Sigmoid colon (tissue), 4 donors: ENCODE results near the gene DTX1.

ENCODE experiments used
- CTCF ChIP-seq, 4 experiments: fragments of 450-650 bp in 3 of 4; fragments of 200-600 bp in 1 of 4; IDR thresholded peaks; one replicate each; pipeline ENCODE4 v1.5.1; 2016 to 2019; ENCODE audit warnings: antibody characterized with exemption in 4 of 4, mild to moderate bottlenecking in 3 of 4, moderate library complexity in 2 of 4
- EP300 ChIP-seq, 4 donors: sonication (generic); formaldehyde crosslinking; IDR thresholded peaks; one replicate each; pipeline ENCODE4 v1.6.1; 2017; ENCODE audit warnings: antibody characterized with exemption in 4 of 4
- POLR2A ChIP-seq, 2 donors: fragments of 450-650 bp; IDR thresholded peaks; one replicate each; pipeline ENCODE4 v1.6.1; 2016; ENCODE audit warnings: antibody characterized with exemption in 2 of 2, mild to moderate bottlenecking in 2 of 2, moderate library complexity in 2 of 2
- POLR2AphosphoS5 ChIP-seq, 4 donors: sonication (generic); formaldehyde crosslinking; IDR thresholded peaks; one replicate each; pipeline ENCODE4 v1.6.1; 2017; ENCODE audit warnings: antibody characterized with exemption in 4 of 4

- TF ChIP-seq CTCF (IDR thresholded peaks at IDR 0.05) (no peak), POLR2AphosphoS5 (IDR thresholded peaks at IDR 0.05) (no peak), POLR2A (IDR thresholded peaks at IDR 0.05) (no peak), EP300 (IDR thresholded peaks at IDR 0.05) (no peak)
These were observed 49.4 kb upstream of the DTX1 start for GRCh38 chr12:113007166-113007565.
